ENCODE data around the gene REN. TPM values are rescaled to one million over a fixed set of nuclear protein-coding genes. Genes with fewer than 3 reads are reported as not detected.

REN gene
- polyA plus RNA-seq, 1 experiment = 0.99 TPM

DNA sequence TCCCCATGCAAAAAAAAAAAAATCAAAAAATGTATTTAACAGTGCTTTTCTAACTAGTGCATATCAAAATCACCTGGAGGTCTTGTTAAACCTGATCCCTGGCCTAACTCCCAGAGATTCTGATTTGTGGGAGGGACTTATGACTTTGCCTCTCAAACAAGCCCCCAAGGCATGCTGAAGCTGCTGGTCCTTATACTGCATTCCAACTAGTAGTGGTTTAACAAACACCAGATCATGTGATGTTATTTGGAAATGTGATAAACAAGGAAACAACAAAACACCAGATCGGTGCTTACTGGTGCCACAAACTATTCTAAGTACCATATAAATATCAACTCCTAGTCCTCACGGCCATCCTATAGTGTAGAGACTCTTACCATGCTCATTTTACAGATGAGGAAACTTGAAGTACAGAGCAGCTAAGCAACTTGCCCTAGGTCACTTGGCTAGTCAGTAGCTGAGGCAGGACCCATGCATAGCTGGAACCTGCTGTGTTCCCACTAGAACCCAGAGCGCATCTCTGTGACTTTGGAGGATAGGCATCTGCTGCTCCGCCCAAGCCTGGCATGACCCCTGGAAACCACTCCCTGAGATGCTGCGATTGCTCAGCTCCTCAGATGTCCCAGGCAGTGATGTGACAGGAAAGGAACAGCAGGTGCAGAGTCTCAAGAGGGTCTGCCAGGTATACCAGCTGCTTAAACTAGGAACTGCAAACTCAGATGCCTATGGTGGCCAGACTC lies 55.1 kb downstream of the REN start:
- POLR2A ChIA-PET = no interaction called here
- CTCF ChIA-PET = interaction anchor here (1.2 to 7.8 kb wide), 2 partner anchors 19 to 393 kb away, joined by 3 to 56 read pairs; no protein-coding TSS in a partner anchor
- DNase-seq (ENCODE audit: low read depth) = no peak
- TF ChIP-seq, protein P1, sequence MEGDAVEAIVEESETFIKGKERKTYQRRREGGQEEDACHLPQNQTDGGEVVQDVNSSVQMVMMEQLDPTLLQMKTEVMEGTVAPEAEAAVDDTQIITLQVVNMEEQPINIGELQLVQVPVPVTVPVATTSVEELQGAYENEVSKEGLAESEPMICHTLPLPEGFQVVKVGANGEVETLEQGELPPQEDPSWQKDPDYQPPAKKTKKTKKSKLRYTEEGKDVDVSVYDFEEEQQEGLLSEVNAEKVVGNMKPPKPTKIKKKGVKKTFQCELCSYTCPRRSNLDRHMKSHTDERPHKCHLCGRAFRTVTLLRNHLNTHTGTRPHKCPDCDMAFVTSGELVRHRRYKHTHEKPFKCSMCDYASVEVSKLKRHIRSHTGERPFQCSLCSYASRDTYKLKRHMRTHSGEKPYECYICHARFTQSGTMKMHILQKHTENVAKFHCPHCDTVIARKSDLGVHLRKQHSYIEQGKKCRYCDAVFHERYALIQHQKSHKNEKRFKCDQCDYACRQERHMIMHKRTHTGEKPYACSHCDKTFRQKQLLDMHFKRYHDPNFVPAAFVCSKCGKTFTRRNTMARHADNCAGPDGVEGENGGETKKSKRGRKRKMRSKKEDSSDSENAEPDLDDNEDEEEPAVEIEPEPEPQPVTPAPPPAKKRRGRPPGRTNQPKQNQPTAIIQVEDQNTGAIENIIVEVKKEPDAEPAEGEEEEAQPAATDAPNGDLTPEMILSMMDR (IDR thresholded peaks at IDR 0.05; ENCODE audit: insufficient read depth, low read depth, low read length) = no peak
- H3K27me3 ChIP-seq (ENCODE audit: control insufficient read depth, insufficient read depth, low read length) = no peaks in the 10 kb centered on the region
- no peak overlapping the region for H3K4me3 ChIP-seq (ENCODE audit: low read depth, low read length)
- H3K36me3 ChIP-seq (ENCODE audit: control insufficient read depth, insufficient read depth, low read length) = no peaks in the 10 kb centered on the region

DNA sequence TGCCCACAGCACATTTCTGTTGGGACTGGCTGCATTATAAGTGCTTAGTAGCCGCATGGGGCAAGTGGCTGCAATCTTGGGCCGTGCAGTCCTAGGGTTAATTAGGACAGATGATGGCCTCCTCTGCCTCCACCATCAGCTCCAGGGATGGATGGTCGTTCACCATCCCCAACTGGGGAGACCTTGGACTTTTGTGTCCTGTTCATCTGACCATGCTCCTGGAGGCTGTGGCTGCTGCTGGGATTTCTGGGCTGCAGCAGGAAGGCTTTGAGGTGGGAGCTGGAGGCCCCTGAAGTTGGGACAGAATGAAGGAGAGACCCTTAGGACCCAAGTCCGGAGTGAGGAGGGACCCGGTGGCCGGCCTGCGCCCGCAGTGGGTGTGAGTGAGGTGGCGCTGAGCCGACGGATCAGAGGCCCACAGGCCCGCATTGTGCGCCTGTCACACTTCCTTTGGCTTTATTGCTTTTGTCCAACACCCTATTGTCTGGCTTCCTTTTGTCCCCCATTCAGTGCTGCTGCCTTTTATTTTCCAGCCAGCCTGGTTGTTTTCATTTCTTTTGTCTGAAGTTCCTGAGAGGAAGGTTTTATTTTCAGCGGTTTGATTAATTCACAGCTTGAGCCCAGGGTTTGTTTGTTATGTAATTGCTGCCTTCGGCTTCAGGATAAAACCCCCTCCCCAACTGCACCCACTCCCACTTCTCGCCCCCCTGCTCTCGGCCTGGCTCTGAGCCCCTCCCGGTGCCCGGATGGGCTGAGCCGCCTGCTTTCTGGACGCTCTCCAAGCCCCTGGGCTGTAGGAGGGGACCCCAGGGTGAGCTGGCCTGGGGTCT lies 57.6 kb downstream of the REN start:
- no peaks in the 10 kb centered on the region for H3K36me3 ChIP-seq (ENCODE audit: control insufficient read depth, insufficient read depth, low read length)
- TF ChIP-seq, protein P1 (IDR thresholded peaks at IDR 0.05; ENCODE audit: insufficient read depth, low read depth, low read length) = no peak
- ChIA-PET CTCF (interaction anchor here (1.0 to 1.3 kb wide), 3 partner anchors 8 to 238 kb away, joined by 3 to 5 read pairs (median 4); no protein-coding TSS in a partner anchor), POLR2A (no interaction called here)
- no peaks in the 10 kb centered on the region for H3K27me3 ChIP-seq (ENCODE audit: control insufficient read depth, insufficient read depth, low read length)
- no peak for DNase-seq (ENCODE audit: low read depth)
- no peak overlapping the region for H3K4me3 ChIP-seq (ENCODE audit: low read depth, low read length)

DNA sequence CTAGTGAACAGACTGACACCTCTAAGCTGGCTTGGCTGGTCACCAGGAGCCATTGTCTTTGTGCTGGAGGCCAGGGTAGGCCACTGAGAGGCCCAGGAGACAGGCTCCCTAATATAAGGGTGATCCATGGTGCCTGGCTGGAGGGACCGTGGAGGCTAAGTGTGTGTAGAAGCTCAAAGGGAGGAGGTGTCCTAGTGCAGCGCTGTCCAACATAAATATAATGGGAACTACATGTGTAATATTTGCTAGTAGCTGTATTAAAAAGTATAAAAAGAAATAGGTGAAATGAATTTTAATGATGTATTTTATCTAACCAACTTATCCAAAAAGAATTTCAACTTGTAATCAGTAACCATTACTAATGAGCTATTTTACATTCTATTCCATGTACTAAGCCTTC lies 58.2 kb downstream of the REN start:
- H3K27me3 ChIP-seq (ENCODE audit: control insufficient read depth, insufficient read depth, low read length) = no peaks in the 10 kb centered on the region
- CTCF ChIA-PET = interaction anchor here (1.2 to 1.3 kb wide), 2 partner anchors 9 to 237 kb away, joined by 3 to 4 read pairs; no protein-coding TSS in a partner anchor
- TF ChIP-seq, protein P1 (IDR thresholded peaks at IDR 0.05; ENCODE audit: insufficient read depth, low read depth, low read length) = no peak
- no peaks in the 10 kb centered on the region for H3K36me3 ChIP-seq (ENCODE audit: control insufficient read depth, insufficient read depth, low read length)
- H3K4me3 ChIP-seq (ENCODE audit: low read depth, low read length) = no peak overlapping the region
- POLR2A ChIA-PET = no interaction called here
- DNase-seq (ENCODE audit: low read depth) = no peak

DNA sequence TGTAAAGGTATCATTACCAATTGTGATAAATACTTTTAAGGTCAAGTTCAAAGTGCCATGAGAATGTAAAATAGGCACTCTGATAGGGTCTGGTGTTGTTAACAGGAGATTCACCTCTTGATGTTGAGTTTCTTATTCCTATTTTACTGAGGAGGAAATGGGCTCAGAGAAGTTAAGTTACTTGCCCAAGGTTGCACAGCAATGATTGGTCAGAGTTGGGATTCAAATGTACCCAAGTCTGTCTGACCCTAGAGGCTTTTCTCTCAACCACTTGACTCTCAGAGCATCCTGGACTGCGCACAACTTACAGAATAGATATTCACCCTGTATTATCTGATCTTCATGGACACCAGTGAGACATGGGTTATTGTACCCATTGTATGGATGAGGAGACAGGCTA lies 59.3 kb downstream of the REN start:
- Histone ChIP-seq H3K36me3 (ENCODE audit: control insufficient read depth, insufficient read depth, low read length) (no peaks in the 10 kb centered on the region), H3K4me3 (ENCODE audit: low read depth, low read length) (no peak overlapping the region), H3K27me3 (ENCODE audit: control insufficient read depth, insufficient read depth, low read length) (no peaks in the 10 kb centered on the region)
- TF ChIP-seq, protein P1 (IDR thresholded peaks at IDR 0.05; ENCODE audit: insufficient read depth, low read depth, low read length) = no peak
- ChIA-PET POLR2A (no interaction called here), CTCF (interaction anchor here (1.2 kb wide), 1 partner anchor 10 kb away, joined by 4 read pairs; no protein-coding TSS in a partner anchor)
- no peak for DNase-seq (ENCODE audit: low read depth)

DNA sequence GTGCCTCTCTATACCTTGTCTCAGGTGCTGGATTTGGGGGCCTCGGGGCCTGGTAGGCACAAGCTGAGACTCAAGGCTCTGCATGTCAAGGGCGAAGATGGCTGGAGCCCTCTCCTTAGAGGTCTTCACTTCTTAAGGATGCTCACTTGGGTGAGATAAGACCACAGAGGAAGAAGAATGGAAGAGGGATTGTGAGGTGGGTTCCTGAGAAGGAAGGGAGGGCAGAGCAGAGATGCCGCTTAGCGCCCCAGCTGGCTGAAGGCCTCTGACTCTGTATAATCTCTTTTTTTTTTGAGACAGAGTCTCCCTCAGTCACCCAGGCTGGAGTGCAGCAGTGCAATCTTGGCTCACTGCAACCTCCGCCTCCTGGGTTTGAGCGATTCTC lies 61.0 kb downstream of the REN start:
- DNase-seq (ENCODE audit: low read depth) = no peak
- Histone ChIP-seq H3K4me3 (ENCODE audit: low read depth, low read length) (no peak overlapping the region), H3K36me3 (ENCODE audit: control insufficient read depth, insufficient read depth, low read length) (no peaks in the 10 kb centered on the region), H3K27me3 (ENCODE audit: control insufficient read depth, insufficient read depth, low read length) (no peaks in the 10 kb centered on the region)
- ChIA-PET POLR2A (no interaction called here), CTCF (no interaction called here)
- TF ChIP-seq, protein P1 (IDR thresholded peaks at IDR 0.05; ENCODE audit: insufficient read depth, low read depth, low read length) = no peak

All from BJ (cell line).